GM19023 (cell line): ENCODE data around the gene HSPD1.
"Not testable (repeated sequence)": the region's sequence is repeated elsewhere in the genome, so short reads cannot be mapped to it uniquely, and the experiment has no call there.

ENCODE experiments used
- ATAC-seq: cut with Tn5 transposase; IDR thresholded peaks from one replicate; pipeline ENCODE4 v1.9.1; 2021; ENCODE audit warnings: mild to moderate bottlenecking, moderate library complexity; ENCODE audit not compliant: unreplicated experiment

Gene HSPD1

DNA sequence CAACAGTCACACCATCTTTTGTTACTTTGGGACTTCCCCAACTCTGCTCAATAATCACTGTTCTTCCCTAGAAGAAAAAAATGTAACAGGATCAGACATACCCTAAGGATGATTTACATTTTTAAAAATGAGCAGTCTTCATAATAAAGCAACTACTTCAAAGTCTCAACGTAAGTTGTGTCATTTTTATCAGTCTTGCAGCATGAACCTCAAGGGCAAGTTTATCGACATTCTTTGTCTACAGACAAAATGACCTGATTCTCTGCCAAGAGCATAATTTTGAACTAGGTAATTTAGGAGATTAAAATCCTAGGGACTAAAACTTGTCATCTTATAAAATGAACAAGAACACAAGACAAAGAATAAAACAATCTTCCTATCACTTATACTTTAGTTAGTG is 2.3 kb downstream of the HSPD1 start:
- no peak for ATAC-seq

DNA sequence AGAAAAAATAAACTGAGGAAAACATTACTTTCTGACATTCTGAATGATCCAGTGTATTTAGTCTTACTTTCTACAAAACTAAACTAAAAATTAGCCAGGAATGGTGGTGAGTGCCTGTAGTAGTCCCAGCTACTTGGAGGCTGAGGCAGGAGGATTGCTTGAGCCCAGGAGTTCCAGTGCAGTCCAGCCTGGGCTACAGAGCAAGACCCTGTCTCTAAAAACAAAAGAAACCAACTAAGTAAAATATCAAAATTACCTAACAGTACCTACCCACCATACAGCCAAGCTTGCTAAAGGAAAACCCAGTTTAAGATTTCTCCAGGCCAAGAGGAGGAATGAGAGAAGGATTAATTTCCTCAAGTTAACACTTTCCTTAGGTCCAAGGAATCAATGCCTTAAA is 2.9 kb downstream of the HSPD1 start:
- ATAC-seq, result no peak

DNA sequence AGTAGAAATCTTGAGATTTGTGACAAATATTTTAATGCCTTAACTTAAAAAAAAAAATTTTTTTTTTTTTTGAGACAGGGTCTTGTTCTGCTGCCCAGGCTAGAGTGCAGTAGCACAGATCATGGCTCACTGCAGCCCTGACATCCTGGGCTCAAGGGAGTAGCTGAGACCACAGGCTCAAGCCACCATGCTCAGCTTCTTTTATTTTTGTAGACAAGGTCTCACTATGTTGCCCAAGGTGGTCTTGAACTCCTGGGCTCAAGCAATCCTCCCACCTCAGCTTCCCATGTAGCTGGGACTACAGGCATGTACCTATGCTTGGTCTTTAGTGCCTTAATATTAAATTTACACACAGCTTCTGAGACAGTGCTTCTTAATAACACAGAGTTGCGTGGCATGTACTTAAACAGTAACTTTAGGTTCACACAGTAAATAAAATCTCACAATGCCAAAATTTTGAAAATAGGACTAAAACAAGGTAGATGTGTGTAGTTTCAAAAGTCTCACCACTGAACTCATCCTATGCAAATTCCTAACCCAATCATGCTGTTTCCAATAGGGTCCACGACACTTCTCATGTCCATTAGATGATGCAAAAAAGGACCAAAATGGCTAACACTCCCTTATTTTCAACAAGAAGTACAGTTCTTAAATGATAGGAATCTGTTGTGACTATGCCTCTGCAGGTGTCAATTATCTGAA is 4.1 kb downstream of the HSPD1 start:
- no peak for ATAC-seq

DNA sequence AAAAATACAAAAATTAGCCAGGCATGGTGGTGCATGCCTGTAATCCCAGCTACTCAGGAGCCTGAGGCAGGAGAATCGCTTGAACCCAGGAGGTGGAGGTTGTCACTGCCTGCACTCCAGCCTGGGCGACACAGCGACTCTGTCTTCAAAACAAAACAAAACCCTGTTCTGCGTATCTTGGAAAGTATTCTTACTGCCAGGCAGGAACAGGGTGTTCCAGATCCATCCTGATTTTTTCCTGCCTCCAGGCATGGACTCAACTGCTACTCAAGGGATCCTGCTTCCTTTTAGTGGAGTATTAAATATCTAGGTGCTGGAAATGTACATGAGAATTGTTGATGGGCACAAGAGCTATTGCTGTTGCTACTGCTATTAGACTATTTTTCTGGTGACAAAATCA is 12.3 kb downstream of the HSPD1 start:
- no peak for ATAC-seq

DNA sequence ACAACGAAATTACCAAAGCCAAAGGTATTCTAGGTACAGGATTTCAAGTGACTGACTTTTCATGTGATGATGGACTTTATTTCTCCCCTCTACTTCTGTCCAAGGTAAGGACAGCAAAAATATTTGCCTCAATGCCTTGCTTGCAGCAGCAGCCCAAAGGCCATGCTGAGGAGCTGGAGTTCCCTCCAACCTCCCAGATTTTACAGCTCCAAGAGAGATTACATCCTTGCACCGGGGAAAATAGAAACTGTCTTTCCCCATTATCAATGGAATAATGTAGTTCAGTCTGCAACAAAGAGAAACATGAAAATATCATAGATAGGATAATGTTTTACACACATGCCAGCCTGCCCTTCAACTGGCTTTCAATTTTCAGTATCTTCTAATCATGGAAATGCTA is 13.5 kb downstream of the HSPD1 start:
- ATAC-seq, result no peak

DNA sequence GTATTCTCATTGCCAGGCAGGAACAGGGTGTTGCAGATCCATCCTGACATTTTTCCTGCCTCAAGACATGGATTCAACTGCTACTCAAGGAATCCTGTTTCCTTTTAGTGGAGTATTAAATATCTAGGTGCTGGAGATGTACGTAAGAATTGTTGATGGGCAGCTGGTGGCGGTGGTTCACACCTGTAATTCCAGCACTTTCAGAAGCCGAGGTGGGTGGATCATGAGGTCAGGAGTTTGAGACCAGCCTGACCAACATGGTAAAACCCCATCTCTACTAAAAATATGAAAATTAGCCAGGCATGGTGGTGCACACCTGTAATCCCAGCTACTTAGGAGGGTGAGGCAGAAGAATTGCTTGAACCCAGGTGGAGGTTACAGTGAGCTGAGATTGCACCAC is 15.4 kb downstream of the HSPD1 start:
- ATAC-seq, result not testable (repeated sequence)

DNA sequence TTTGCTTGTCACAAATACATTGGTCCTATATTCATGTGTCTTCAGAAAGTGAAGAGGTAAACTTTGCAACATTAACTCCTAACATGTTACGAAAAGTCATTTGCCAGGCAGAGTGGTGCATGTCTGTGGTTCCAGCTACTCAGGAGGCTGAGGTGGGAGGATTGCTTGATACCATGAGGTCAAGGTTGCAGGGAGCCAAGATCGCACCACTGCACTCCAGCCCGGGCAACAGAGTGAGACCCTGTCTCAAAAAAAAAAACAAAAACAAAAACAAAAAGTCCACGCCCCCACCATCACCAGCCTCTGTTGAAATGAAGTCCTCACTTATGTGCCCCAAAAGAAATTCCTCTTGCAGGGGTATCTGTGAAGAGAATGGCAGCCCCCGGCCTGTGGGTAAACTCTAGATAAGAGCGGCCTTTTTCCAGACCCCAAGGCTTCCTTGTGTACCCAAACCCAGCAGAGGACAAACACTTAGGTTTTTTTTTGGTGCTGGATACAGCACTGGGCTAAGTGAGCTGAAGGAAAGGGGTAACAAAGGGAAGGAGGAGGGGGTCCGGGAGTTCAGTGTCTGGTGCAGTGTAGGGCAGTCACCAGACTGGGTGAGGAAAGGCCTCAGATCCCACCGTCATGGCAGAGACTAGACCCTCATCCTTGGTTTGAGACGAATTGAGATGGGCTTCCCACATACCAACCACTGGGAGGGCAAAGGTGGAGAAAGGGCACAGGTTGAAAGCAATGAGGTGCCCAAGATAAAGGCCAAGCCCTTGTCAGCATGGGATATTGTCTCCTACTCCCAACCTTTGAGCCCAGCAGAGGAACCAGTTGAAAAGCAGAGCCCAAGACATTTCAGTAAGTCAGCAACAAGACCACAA is 19.2 kb downstream of the HSPD1 start:
- ATAC-seq, result no peak

DNA sequence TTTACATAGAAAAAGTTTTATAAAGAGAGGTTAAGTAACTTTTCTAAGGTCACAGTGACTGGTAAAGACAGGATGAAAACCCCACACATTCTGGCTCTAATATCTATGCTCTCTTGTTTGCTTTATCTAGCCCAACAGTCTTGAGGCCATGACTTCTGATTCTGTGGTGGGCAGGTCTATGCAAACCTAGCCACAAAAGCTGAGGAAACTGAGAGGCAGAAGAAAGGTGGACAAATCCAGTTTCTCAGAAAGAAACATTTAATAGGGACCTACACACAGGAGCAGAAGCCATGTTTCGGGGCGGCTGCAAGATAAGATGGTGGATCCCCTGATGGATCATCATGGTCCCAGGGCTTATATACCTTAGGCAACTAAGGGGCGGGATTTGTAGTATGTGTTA is 21.8 kb downstream of the HSPD1 start:
- no peak for ATAC-seq

DNA sequence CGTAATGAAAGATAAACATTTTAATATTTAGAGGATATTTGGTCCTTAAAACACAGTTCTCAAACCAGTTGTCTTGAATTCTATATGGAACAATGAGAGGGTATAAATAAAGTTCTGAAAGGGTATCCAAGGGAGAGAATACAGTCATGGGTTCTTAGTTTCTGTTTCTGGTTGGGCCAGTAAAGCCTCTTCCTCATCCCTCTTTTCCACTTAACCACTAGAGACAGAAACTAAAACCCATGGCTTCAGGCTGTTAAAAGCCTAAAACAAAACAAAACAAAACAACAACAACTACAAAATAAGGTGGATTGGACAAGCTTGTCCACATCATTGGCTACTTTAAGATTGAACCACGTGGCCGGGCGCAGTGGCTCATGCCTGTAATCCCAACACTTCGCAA is 27.5 kb downstream of the HSPD1 start:
- no peak for ATAC-seq

DNA sequence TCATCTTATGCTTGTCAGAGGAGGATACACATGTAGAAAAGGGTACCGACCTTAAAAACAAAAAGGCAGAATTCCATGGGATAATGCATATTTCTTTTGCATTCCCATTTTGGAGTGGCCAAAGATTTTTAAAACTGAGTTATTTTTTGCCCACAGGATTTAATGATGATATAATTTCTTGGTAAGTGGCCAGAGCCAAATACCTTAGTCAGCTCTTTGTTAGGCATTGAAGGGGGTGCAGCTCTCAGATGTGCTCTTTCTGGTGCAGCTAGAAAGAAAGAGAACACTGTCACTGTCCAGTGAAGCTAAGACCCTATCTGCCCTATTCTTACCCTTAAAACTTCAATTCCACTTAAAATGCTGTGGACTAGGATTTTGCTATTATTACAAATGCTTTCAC is 35.5 kb downstream of the HSPD1 start:
- no peak for ATAC-seq

DNA sequence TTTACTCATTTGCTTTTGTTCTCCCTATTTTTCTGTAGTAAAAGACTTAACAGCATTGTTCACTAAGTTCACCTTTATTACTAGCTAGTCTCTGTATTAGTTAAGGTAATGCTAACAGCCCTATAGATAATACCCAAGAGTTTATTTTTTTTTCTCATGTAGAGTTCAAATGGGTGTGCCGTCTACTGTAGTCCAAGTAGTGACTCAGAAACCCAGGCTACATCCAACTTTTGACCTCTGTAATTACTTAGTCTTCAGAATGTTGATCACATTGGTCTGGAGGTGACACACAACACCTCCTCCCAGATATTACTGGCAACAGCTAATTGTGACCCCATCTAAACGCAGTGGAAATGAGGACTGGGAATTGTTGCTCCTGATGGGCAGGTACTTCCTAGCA is 38.6 kb downstream of the HSPD1 start:
- no peak for ATAC-seq

DNA sequence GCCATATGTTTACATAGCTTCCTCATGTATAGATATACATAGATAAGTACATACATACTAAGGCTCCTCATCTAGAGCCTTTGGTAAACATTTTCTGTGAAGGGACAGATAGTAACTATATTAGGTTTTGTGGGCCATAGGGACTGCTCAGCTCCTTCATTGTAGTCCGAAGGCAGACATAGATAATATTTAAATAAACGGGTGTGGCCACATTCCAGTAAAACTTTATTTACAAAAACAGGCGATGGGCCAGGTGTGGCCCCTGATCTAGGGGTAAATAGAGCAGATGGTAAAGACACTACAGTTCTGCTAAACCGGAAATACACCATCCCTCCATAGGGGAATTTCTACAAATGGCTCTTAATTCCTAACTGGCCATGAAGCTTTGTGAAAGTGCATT is 39.0 kb downstream of the HSPD1 start:
- no peak for ATAC-seq

DNA sequence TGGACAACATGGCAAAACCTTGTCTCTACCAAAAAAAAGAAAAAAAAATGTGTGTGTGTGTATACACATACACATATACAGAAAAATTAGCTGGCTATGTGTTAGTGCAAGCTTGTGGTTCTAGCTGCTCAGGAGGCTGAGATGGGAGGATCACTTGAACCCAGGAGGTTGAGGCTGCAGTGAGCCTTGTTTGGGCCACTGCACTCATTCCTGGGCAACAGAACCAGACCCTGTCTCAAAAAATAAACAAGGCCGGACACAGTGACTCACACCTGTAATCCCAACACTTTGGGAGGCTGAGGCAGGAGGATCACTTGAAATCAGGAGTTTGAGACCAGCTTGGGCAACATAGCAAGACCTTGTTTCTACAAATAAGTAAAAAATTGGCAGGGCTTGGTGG is 44.2 kb downstream of the HSPD1 start:
- no peak for ATAC-seq

DNA sequence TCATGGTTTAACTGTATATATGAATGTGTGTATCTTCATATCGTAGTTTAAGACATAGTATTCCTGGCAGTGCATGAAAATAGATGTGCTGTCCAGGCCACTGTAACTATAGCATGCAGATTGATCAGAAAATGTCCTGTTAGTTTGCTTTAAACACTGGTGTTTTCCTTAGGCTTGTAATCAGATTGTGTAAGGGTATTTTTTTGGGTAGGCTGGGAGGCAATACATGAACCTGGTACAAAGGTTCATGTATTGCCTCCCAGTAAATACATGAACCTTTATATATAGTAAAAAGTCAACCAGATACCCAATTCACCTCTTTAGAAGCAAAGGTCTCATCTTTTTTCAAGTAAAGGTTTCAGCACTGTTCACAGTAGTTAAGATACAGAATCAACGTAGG is 44.7 kb downstream of the HSPD1 start:
- no peak for ATAC-seq

DNA sequence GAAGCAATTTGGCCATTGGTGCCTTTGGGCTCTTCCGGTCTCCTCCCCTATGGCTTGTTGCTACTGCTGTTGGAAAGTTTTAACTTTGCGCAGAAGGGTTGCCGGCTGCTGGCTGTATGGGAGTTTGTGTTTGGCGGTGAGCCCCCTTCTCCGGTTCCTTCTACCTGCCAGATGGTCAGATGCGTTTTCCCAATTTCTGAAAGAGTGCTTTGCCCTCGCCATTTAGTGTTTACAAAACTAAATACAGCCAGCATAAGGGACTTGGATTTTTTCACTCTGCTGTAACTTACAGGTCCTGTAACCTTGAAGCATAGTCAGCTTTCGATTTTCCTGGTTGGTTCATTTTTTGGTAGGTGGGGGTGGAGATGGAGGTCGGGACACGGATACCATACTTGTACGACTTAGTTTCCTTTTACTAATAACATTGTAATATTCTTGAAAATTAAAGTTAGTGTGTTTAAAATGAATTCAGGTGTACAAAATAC is 45.7 kb downstream of the HSPD1 start:
- peak; percentile 34 for ATAC-seq

DNA sequence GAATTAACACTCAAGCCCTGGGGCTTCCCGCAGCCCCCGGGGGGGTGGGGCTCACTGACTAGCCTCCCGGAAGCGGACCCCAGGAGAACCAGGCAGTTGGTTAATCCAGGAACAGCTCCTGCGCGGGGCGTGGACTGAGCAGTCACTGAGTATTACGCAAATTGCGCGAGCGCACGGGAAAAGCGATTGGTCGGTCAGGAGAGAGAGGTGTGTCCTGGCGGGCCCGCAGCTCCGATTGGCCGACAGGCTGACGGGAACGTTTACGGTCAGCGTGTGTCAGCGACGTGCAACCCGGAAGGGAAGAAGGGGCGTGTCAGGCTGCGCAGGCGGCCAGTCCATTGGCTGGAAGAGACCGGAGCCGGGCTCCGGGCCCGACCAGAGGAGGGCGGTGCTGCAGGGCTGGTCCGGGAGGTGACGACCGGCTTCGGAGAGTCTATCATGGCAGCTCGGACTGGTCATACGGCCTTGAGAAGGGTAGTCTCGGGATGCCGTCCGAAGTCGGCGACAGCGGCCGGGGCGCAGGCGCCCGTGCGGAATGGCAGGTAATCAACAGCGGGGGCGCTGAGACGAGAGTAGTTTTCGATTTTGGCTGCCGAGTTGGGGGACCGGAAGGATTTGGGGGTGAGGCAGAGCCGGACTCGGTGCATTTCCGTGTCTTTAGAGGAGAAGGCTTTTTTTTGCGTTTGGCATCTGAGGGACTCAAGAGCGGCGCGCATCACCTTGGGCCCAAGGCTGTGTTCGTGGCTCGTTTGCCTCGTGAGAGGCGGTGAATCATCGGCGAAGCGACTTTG is 46.3 kb downstream of the HSPD1 start, which contains the start of gene COQ10B:
Gene COQ10B, plus strand, starts transcription at position 430 of the 791 bp plus-strand sequence. Its CDS starts 9 bp downstream, at position 439.
- ATAC-seq, result peak; percentile 94

DNA sequence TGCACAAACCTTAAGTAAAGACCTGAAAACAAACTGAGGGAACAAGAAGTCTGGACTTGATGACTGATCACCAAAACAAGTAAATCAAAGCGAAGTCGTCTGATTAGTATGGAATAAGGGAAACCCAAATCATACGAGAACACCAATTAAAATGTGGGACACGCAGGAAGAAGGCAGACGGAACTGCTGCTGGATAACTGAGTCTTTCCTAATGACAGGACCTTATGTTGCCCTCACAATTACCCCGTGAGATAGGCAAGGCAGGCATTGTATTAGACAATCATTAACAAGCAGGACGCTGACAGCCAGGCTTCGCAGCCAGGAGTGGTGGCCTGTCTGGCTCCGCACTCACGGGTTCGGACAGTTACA is 46.9 kb downstream of the HSPD1 start:
- ATAC-seq, result no peak

DNA sequence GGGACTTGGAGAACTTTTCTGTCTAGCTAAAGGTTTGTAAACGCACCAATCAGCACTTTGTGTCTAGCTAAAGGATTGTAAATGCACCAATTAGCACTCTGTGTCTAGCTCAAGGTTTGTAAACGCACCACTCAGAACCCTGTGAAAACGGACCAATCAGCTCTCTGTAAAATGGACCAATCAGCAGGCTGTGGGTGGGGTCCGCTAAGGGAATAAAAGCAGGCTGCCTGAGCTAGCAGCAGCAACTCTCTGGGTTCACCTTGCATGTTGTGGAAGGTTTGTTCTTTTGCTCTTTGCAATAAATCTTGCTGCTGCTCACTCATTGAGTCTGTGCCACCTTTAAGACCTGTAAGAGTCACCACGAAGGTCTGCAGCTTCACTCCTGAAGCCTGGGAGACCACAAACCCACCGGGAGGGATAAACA is 48.7 kb downstream of the HSPD1 start:
- ATAC-seq, result not testable (repeated sequence)

DNA sequence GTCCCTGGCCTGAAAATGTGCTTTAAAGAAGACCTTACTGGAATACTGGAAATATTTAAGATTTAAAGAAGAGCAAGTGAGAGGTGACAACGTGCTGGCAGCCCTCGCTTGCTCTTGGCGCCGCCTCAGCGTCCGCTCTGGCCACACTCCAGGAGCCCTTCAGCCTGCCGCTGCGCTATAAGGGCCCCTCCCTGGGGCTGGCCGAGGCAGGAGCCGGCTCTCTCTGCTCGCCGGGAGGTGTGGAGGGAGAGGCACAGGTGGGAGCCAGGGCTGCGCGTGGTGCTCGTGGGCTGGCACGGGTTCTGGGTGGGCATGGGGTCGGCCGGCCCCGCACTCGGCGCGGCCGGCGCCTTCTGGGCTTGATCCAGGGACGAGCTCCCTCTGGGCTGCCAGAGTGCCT is 49.2 kb downstream of the HSPD1 start:
- no peak for ATAC-seq

DNA sequence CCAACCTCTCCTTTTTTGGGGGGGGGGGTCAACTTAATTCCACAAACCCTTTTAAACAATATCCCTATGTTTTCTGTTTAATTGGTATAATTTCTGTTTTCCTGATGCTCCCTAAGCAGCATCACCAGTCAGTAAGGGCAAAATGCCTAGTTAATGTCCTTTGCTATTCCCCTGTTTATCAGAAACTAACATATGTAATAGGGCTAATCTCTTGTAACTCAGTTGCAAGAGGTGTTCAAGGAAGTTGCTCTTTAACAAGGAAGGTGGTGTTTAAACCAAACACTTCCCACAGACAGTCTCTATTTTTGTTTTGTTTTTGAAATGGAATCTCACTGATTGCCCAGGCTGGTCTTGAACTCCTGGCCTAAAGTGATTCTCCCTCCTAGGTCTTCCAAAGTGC is 52.8 kb downstream of the HSPD1 start:
- no peak for ATAC-seq

DNA sequence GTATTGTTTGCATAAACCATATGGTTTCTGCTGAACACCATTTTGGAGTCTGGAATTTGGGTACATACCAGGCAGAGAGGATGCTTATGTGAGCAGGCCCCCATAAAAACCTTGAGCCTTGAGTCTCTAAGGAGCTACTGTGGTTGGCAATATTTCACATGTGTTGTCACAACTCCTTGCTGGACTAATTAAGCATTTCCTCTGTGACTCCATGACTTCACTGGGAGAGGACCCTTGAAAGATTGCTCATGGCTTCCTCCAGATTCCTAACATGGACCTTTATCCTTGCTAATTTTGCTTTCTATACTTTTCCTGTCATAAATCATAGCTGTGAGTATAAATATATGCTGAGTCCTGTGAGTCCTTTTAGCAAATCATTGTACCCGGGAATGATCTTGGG is 53.9 kb downstream of the HSPD1 start:
- no peak for ATAC-seq
